HUDEP-2 (cell line): ENCODE measurements around the gene TPRA1.
"Not testable (repeated sequence)": the region's sequence is repeated elsewhere in the genome, so short reads cannot be mapped to it uniquely, and the experiment has no call there.

Source experiments
- DNase-seq, 76 experiments: peaks; one replicate each; lab custom pipeline; 2025; ENCODE audit not compliant: unreplicated experiment in 76 of 76; lab: John Stamatoyannopoulos, UW

TPRA1 gene

DNA sequence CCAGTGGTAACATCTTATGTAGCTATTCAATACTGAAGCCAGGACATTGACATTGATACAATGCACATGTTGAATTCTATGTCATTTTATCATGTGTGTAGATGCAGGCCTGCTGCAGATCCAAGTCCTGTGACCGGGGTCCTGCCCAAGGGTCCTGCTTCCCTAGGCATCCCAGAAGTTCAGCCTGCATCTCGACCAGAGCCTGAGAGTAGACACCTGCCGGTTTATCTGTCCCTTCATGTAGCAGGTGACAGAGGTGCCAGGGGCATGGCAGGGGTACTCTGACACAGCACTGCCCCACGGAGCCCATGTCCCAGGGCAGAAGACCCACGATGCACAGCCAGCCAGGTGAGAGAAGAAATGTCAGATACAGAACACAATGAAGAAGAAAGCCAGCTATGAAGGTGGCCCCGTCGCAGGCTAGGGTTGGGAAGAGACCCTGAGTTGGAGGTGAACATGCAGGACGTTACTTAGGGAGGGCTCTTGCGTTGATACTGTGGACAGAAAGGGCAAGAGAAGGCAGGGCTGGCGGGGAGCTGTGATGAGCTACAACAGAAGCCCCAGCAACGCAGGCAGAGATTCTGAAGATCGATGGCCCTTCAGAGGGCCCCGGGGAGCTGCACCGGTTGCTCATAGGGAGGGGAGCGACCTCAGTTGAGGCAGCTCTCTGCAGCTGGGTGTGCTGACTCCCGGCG is 51.0 kb downstream of the TPRA1 start:
- DNase-seq = no peak

GRCh38 chr3:127538569-127538968 is 52.0 kb downstream of the TPRA1 start:
- no peak for DNase-seq

GRCh38 chr3:127536830-127537812 is 53.4 kb downstream of the TPRA1 start:
- no peak for DNase-seq

- no peak for DNase-seq
These were observed 54.4 kb downstream of the TPRA1 start for GRCh38 chr3:127535901-127536829.

DNA sequence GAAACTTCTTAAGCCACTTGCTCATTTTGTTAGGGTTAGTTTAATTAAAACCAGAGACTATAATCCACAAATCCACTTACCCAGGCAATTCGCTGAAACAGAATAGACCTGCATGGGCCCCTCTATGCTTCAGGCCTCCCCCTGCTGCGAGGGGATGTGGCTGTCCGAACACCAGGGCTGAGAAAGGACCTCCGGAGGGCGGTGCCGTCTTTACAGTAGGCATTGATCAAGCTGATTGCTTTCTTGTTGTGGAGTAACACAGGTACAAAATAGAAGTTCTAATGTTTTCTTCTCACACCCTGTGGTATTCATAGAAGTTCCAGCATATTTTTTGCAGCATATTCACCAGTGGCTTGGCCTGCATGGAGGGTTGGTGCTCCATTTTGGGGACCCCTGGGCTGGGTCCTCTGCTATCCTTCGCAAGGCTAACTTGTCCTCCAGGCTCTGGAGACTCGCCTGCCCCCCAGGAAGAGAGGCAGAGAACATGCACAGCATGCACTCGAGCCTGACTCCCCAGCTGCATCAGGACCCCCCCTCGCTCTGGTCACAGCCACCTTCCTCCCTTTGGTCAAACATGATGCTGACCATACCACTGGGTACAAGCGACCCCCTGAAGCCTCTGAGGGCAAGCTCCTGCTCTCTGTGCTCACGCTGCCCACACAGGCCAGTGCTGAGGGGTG is 55.3 kb downstream of the TPRA1 start:
- no peak for DNase-seq

- DNase-seq = no peak
These were observed 56.0 kb downstream of the TPRA1 start for GRCh38 chr3:127534564-127534963.

- DNase-seq = no peak
These were observed 56.4 kb downstream of the TPRA1 start for GRCh38 chr3:127534161-127534451.

GRCh38 chr3:127532561-127533203 is 57.9 kb downstream of the TPRA1 start:
- DNase-seq = no peak

DNA sequence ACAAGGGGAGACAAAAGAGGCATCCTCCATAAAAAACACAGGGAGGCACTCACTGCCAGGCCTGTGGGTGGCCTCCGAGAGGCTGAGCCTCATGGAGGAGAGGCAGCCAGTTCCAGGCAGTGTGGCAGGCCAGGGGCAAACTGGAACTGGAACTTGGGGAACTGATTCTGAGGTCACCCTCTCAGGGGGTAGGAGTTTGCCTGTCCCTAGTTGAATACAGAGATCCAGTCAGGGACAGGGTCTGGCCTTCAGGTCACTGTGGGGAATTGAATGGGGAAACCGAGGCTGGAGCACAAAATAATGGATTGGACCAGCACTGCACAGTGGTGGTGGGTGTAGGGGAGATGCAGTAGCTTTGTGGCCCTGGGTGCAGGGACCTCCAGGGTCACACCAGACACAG is 58.7 kb downstream of the TPRA1 start:
- DNase-seq = no peak

DNA sequence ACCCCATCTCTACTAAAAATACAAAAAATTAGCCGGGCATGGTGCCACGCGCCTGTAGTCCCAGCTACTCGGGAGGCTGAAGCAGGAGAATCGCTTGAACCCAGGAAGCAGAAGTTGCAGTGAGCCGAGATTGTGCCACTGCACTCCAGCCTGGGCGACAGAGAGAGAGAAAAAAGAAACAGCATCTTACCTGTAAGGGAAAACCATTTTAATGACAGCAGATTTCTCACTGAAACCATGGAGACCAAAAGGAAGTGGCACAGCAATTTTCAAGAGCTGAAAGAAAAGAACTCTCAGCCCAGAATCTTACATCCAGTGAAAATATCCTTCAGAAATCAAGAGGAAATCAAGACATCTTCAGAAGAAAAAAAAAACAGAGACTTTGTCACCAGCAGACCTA is 59.7 kb downstream of the TPRA1 start:
- DNase-seq = not testable (repeated sequence)

DNA sequence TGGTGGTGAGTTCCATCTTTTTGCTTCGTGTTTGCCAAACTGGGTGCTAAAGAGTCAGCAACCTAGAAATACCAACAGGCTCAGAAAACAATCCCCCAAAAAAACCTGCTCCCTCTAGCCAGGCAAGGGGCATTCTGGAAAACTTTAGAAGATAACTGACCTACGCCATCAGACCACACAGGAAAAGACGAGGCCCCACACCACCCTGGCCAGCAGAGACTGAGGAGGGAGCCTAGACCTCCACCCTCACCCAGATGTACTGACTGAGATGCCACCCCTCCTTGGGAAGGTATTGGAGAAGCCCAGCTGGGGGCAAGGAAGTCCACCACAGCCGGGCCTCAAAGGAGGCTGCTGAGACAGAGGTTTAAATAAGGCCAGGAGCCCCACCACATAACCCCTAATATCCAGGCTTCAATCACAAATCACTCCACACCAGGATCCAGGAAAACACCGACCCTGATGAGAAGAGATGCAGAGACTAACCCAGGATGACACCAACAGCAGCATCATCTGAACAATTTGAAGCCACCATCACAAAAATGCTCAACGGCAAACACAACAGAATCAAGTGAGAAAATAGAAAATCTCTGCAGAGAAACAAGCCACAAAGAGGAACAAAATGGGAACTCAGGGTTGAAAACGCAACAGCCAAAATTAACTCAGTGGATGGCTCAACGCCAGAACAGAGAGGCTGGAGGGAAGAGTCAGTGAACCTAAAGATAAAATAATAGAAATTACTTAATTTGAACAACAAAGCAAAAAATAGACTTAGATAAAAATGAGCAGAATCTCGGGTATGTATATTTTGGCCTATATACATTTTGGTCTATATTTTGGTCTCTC is 61.0 kb downstream of the TPRA1 start:
- no peak for DNase-seq

GRCh38 chr3:127525373-127525772 is 65.2 kb downstream of the TPRA1 start:
- no peak for DNase-seq

DNA sequence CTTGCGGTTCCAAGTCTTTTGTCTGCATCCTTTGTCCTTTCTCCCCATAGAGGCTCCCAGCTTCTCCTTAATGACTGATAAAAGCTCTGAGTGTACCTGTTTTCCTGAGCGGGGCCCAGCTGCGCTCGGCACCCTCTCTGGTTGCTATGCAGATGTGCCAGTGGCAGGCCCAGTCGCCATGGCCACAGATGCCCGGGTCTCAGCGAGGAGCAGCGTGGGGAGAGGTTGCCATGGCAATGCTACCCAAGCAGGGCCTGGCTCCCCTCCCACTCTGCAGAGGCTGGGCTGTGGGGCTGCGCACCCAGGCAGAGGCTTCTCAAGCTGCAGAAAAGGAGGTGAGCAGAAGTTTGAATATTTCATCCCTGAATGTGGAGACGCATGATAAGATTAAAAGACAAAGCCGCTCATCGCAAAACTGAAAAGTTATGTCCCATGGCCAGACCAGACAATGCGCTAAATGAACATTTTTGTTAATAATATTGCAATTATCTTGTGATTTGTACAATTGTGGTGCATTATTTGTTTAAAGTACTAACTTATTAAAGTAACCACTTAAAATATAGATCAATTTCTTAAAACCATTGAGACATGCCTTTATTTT is 66.1 kb downstream of the TPRA1 start:
- DNase-seq = no peak
